H54 (cell line): Measurements from ENCODE around the gene SATL1.
"Not testable (repeated sequence)": the region's sequence is repeated elsewhere in the genome, so short reads cannot be mapped to it uniquely, and the experiment has no call there.

Experiments used
- DNase-seq: peaks from one replicate; pipeline ENCODE4 v3.0.0; 2011; ENCODE audit warnings: low spot score, mixed read lengths; ENCODE audit not compliant: insufficient read length
- FAIRE-seq: peaks from 3 replicates; lab custom pipeline; 2011; peaks lifted over from hg19 to GRCh38; lab: Jason Lieb, UNC
- POLR2A ChIP-seq: IDR thresholded peaks from 2 replicates; pipeline ENCODE4 v1.6.1; 2011; ENCODE audit warnings: low read depth, mild to moderate bottlenecking, low read length

Gene SATL1

GRCh38 chrX:85139422-85139821, 104.2 kb downstream of the SATL1 start:
- no peak for FAIRE-seq

GRCh38 chrX:85136409-85136808, 107.2 kb downstream of the SATL1 start:
- DNase-seq (no peak), FAIRE-seq (no peak)
- no peak for TF ChIP-seq POLR2A

More at GRCh38 chrX:85139422-85139821, 104.2 kb downstream of the SATL1 start:
- no peak for TF ChIP-seq POLR2A
- DNase-seq: no peak

DNA sequence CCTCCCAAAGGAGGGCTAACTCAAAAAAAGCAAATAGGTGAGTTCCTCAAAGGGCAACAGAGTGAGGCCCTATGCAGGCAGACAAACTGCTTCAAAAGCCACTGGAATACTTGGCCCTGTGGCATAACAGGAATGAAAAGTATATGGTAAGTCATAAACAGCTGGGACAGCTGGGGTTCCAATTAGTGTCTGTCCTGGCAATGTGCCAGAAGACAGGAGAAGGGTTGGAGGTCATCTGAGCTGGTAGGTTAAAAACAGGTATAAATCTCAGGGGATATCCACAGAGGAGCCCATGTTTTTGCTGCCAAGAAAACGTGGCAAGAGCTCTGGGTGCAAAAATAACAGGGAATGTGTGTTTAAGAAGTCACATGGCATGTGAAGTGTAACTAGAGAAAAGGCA, 128.3 kb downstream of the SATL1 start:
- no peak for TF ChIP-seq POLR2A
- DNase-seq: no peak
- FAIRE-seq: no peak

GRCh38 chrX:85114776-85115175, 128.8 kb downstream of the SATL1 start:
- no peak for TF ChIP-seq POLR2A
- DNase-seq (no peak), FAIRE-seq (no peak)

- no peak for TF ChIP-seq POLR2A
- FAIRE-seq (no peak), DNase-seq (no peak)
These were observed 129.4 kb downstream of the SATL1 start for GRCh38 chrX:85114171-85114570.

- FAIRE-seq: no peak
- DNase-seq: no peak
- no peak for TF ChIP-seq POLR2A
These were observed 129.8 kb downstream of the SATL1 start for GRCh38 chrX:85113746-85114145.

DNA sequence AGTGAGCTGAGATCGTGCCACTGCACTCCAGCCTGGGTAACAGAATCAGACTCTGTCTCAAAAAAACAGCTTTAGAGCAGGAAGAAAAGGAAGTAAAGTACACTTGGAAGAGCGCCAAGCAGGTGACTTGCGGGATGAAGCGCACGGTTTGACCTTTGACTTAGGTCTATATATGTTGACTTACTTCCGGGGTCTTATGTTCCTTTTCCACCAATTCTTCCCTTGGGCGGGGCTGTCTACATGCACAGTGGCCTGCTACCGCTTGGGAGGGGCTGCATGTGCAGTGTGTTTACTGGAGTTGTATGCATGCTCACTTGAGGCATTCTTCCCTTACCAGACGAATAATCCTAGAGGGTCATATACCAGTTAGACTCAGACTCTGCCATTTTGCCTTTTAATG, 131.3 kb downstream of the SATL1 start:
- no peak for FAIRE-seq
- no peak for DNase-seq
- TF ChIP-seq POLR2A: no peak

DNA sequence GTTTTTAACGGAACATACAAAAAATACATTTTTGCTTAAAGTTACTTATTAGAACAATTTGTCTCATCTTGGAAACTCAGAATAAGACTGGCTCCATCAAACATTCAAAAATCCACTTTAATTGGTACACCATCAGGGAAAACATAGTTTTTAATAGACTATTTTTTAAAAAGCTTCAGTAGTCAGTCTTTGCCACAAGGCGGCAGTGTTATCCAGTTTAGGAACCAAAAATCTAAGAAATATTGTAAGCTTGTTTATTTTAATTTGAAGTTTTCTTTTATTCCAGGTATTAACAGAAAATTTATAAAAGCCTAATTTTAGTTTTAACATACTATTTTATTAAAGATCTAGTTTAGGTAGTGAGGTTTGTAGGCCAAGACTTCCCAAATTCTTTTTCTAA, 132.2 kb downstream of the SATL1 start:
- FAIRE-seq (no peak), DNase-seq (no peak)
- TF ChIP-seq POLR2A: no peak

DNA sequence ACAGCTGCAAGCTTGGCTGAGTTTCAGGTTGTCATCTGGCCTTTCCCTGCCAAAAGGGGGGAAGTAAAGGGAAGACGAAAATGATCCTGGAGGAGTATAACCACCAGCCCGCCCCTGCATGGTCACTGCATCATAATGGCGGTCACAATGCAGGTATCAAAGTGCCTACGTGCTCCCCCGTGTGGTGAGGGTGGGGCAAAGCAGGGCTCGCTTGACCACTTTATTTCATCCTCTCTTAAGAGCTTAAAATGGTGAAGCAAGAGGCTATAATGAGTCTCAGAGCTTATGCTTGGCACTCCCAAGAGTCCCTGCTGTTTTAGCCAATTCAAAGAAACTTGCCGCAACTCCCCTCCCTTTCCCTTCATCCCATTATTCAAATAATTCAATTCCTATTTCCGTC, 134.3 kb downstream of the SATL1 start:
- FAIRE-seq (no peak), DNase-seq (peak; percentile 2)
- TF ChIP-seq POLR2A: no peak

GRCh38 chrX:85108165-85108564, 135.4 kb downstream of the SATL1 start:
- no peak for FAIRE-seq

GRCh38 chrX:85107407-85107806, 136.2 kb downstream of the SATL1 start:
- FAIRE-seq (no peak), DNase-seq (no peak)
- TF ChIP-seq POLR2A: no peak

More at GRCh38 chrX:85108165-85108564, 135.4 kb downstream of the SATL1 start:
- DNase-seq: no peak
- TF ChIP-seq POLR2A: no peak

DNA sequence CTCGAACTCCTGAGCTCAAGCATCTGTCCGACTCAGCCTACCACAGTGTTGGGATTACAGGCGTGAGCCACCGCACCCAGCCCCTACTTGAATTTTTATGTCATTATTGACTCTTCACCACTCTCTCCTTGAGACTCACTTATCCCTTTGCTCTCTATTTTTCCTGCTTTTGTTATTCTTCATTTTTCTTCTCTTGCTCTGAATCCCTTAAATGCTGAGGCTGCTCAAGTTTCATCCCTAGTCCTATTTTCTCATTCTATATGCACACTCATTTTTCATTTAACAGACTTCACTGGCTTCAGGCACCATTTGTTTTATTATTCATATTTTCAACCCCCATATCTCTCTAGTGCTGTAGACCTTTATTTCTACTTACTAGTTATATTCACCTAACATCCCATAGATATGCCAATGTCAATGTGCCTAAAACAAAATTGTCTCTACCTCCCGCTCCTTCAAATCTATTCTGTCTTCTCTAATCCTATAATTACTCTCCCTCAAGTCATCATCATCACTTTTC, 154.2 kb downstream of the SATL1 start:
- no peak for TF ChIP-seq POLR2A
- no peak for DNase-seq
- no peak for FAIRE-seq

DNA sequence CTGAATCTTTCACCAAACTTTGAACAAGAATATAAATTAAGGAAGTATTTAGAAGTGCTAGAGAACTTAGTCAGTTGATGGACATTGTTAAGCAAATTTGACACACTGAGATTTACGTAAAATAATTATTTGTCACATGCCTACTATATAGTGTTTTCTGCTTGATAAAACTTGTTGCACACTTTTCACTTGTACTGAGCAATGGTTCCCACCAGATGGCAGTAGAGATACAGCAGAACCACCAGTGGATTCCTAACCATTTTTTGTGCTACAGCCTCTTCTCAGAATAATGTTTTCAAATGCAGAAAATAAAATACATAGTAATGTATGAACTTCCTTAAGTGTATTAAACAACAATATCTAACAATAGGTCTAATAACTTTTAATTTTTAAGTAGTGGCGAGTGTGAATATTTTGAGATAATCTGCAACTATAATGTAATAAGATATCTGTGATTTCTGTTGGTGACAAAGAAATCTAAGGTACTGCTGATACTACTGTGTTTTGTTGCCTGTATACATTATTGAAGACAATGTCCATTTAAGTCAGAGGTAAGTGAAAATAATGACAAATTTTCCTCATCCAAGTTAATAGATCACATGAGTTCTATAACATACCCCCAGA, 158.7 kb downstream of the SATL1 start:
- FAIRE-seq (no peak), DNase-seq (no peak)
- TF ChIP-seq POLR2A: no peak

DNA sequence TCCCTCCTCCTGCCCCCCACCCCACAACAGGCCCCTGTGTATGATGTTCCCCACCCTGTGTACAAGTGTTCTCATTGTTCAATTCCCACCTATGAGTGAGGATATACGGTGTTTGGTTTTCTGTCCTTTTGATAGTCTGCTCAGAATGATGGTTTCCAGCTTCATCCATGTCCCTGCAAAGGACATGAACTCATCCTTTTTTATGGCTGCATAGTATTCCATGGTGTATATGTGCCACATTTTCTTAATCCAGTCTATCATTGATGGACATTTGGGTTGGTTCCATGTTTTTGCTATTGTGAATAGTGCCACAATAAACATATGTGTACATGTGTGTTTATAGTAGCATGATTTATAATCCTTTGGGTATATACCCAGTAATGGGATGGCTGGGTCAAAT, 166.3 kb downstream of the SATL1 start:
- not testable (repeated sequence) for DNase-seq, FAIRE-seq

DNA sequence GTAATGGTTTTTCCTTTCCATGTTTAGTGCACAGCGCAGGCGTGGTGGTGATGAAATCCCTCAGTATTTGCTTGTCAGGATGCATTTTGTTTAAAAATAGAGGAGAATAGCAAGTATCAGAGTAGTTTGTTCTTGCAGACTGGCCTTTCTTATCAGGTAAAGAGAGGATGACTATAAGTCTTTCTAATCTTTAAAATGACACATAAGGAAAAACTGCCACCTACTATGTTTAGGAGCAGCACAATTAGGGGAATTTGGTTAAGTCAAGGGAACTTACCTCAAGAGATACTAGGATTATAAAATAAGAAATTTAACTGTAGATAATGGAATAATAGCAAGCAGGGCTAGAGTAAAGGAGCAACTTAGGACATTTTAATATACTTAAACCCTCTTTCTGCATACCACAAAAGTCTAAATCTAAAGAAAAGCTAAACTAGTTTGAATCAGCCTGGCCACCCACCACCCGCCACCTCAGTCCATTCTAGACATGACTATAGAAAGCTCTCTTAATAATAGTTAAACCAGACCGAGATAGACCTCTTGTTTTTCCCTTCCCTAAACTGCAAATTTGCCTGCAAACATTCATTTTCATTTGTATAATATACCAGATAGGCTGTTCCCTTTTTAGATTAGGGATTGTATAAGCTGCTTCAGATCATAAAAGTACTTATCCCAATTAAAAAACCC, 177.9 kb downstream of the SATL1 start:
- DNase-seq: no peak
- no peak for FAIRE-seq
- TF ChIP-seq POLR2A: no peak
